HCEC 1CT (cell line): ENCODE results near the gene SCAMP3.
"Not testable (repeated sequence)": the region's sequence is repeated elsewhere in the genome, so short reads cannot be mapped to it uniquely, and the experiment has no call there.

Source experiments
- DNase-seq: peaks from one replicate; pipeline ENCODE4 v3.0.0-alpha.2; 2017

Gene SCAMP3

GRCh38 chr1:155261852-155262673 lies at the start of gene SCAMP3:
Gene SCAMP3, minus strand, starts transcription at chr1:155262360. Its CDS starts 209 bp downstream, at chr1:155262151.
- DNase-seq = peak; percentile 99

GRCh38 chr1:155309423-155310021 lies 47.4 kb upstream of the SCAMP3 start:
- DNase-seq = peak; percentile 23

GRCh38 chr1:155308493-155309422 lies 46.6 kb upstream of the SCAMP3 start, which contains the start of gene FDPS:
Gene FDPS, plus strand, starts transcription at chr1:155308866. Its CDS starts 924 bp downstream, at chr1:155309790.
- DNase-seq = peak; percentile 100

GRCh38 chr1:155307247-155307740 lies 45.1 kb upstream of the SCAMP3 start:
- DNase-seq = peak; percentile 58

- DNase-seq = no peak
Measured at GRCh38 chr1:155305881-155306391, 43.8 kb upstream of the SCAMP3 start.

- DNase-seq = no peak
Measured at GRCh38 chr1:155304558-155305063, 42.5 kb upstream of the SCAMP3 start.

- no peak for DNase-seq
Measured at GRCh38 chr1:155301342-155301841, 39.2 kb upstream of the SCAMP3 start, which contains the start of gene PKLR. Gene PKLR, minus strand, starts transcription at chr1:155301438. Its CDS starts 43 bp downstream, at chr1:155301395.

GRCh38 chr1:155300553-155301329 lies 38.6 kb upstream of the SCAMP3 start:
- DNase-seq = no peak

- DNase-seq = no peak
Measured at GRCh38 chr1:155300024-155300423, 37.9 kb upstream of the SCAMP3 start.

GRCh38 chr1:155297384-155297783 lies 35.2 kb upstream of the SCAMP3 start:
- no peak for DNase-seq

GRCh38 chr1:155296661-155297060 lies 34.5 kb upstream of the SCAMP3 start:
- no peak for DNase-seq

- no peak for DNase-seq
Measured at GRCh38 chr1:155295942-155296267, 33.7 kb upstream of the SCAMP3 start.

GRCh38 chr1:155295183-155295941 lies 33.2 kb upstream of the SCAMP3 start:
- DNase-seq = no peak

GRCh38 chr1:155294520-155295182 lies 32.5 kb upstream of the SCAMP3 start:
- no peak for DNase-seq

GRCh38 chr1:155293086-155293749 lies 31.1 kb upstream of the SCAMP3 start:
- DNase-seq = no peak

- not testable (repeated sequence) for DNase-seq
Measured at GRCh38 chr1:155291006-155291405, 28.8 kb upstream of the SCAMP3 start.

GRCh38 chr1:155287987-155288543 lies 25.9 kb upstream of the SCAMP3 start:
- no peak for DNase-seq

GRCh38 chr1:155286544-155286943 lies 24.4 kb upstream of the SCAMP3 start:
- DNase-seq = no peak

GRCh38 chr1:155285631-155286044 lies 23.5 kb upstream of the SCAMP3 start:
- no peak for DNase-seq
